ENCODE measurements around the gene FBXW8.

The FBXW8 gene

DNA sequence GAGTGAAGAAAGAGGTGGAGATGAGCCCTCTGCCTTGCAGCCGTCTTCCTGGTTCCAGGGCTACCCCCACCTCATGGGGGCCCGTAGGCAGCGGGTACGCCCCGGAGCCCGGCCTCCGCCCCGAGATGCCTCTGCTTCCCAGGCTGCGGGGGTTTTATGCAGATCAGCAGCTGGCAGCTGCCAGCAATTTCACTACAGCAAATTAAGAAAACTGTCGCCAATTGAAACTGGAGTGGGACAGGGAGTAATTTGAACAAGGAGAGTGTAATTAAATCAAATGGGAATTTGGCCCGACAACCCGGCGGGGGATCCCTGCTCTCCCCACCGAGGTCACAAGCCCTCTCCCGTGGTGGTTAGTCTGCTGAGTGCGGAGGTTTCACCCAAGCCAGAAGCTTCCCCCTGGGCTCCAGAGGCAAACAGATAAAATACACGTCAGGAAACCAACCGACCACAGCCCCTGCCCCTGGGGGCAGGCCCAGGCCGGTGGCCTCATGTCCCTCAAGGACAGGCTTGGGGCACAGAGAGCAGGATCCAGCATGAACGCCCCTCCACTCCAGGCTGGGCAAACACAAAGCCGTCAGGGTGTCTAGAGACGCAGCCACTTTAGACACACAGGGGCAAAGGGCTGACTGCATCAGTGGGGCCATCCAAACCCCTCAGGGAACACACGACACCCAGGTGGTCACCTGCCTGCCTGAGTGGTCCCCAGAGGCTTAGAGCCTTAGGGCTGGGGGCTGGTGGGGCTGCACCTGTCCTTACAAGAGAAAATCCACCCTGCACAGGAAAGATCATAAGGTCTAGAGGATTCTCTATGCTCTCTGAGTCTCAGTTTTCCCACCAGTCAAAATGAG, 134.6 kb downstream of the FBXW8 start:
- H3K4me3 ChIP-seq (ENCODE audit: low read length), result no peak overlapping the region
- no peaks in the 10 kb centered on the region for H3K27me3 ChIP-seq (ENCODE audit: control insufficient read depth, insufficient read depth, low read length)
- no peak overlapping the region for H3K9ac ChIP-seq (ENCODE audit: low read length)
- no peaks in the 10 kb centered on the region for H3K36me3 ChIP-seq (ENCODE audit: control insufficient read depth, insufficient read depth, low read length)
- no peaks in the 10 kb centered on the region for H3K9me3 ChIP-seq (ENCODE audit: control insufficient read depth, low read length)
- peaks cover 36% of the 10 kb centered on the region for H3K4me1 ChIP-seq (ENCODE audit: control insufficient read depth, insufficient read depth, low read length)

DNA sequence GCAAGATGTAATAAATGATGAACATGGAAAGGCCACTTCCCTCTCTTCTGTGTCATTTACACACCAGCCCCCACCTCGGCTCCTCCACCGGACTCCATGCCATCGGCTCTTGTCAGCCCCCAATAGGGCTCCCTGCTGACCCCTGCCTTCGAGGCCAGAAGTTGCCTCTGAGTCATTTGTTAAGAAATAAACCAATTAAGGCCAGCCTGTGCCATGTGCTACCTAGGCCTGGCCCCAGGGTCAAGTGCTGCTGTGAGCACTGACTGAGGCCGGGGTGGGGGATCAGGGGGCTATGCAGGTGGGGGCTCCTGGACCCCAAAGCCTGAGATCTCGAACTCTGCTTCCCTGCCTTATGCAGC, 135.2 kb downstream of the FBXW8 start:
- Histone ChIP-seq H3K4me1 (ENCODE audit: control insufficient read depth, insufficient read depth, low read length) (peaks cover 32% of the 10 kb centered on the region), H3K9ac (ENCODE audit: low read length) (no peak overlapping the region), H3K27me3 (ENCODE audit: control insufficient read depth, insufficient read depth, low read length) (no peaks in the 10 kb centered on the region)

DNA sequence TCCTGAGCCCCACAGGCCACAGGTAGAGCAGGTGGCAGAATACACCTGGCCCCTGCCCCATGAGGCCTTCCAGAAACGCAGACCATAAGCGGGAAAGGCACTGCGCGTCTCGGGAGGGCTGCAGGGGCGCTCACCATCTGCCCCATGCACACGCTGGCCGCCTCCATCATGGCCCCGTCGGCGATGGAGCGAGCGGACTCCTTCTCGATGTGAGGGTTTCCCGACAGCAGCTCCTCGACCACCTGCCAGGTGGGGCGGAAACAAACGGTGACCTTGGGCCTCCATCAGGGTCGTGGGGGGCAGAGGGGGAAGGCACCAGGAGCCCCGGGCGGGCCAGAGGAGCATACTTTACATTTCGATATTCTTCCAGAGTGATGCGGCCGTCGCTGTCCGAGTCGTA, 135.7 kb downstream of the FBXW8 start:
- Histone ChIP-seq H3K4me3 (ENCODE audit: low read length) (no peak overlapping the region), H3K9me3 (ENCODE audit: control insufficient read depth, low read length) (no peaks in the 10 kb centered on the region), H3K27me3 (ENCODE audit: control insufficient read depth, insufficient read depth, low read length) (no peaks in the 10 kb centered on the region), H3K36me3 (ENCODE audit: control insufficient read depth, insufficient read depth, low read length) (no peaks in the 10 kb centered on the region), H3K4me1 (ENCODE audit: control insufficient read depth, insufficient read depth, low read length) (peaks cover 27% of the 10 kb centered on the region), H3K9ac (ENCODE audit: low read length) (no peak overlapping the region)

More for the DNA sequence above, 135.2 kb downstream of the FBXW8 start:
- Histone ChIP-seq H3K36me3 (ENCODE audit: control insufficient read depth, insufficient read depth, low read length) (no peaks in the 10 kb centered on the region), H3K4me3 (ENCODE audit: low read length) (no peak overlapping the region), H3K9me3 (ENCODE audit: control insufficient read depth, low read length) (no peaks in the 10 kb centered on the region)

DNA sequence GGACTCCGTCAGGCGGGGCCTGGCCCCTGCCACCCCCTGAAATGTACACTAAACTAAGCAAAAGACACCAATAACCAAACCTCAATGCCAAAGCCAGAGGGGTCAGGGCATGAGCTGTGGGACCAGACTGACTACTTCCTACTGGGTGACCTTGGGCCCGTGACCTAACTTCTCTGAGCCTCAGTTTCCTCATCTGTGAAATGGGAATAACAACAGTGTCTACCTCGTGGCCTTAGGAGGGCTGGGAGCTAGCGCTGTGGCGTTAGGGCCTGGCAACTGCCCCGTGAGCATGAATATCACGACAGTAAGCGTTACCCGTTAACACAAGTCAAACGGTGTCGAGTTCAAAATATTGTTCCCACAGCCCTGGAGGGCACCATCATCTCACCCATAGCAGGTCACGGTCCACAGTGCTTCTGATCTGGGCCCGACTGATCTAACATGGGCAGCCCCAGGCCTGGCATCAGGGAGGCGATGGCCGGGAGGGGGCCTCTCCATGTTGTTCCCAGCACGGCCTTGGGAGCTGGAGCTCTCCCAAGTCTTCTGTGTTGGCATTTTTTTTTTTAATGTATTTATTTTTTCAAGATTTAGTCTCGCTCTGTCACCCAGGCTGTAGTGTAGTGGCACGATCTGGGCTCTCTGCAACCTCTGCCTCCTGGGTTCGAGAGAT, 136.2 kb downstream of the FBXW8 start:
- Histone ChIP-seq H3K9me3 (ENCODE audit: control insufficient read depth, low read length) (no peaks in the 10 kb centered on the region), H3K9ac (ENCODE audit: low read length) (no peak overlapping the region), H3K27me3 (ENCODE audit: control insufficient read depth, insufficient read depth, low read length) (no peaks in the 10 kb centered on the region), H3K4me3 (ENCODE audit: low read length) (no peak overlapping the region), H3K4me1 (ENCODE audit: control insufficient read depth, insufficient read depth, low read length) (peaks cover 22% of the 10 kb centered on the region), H3K36me3 (ENCODE audit: control insufficient read depth, insufficient read depth, low read length) (no peaks in the 10 kb centered on the region)

DNA sequence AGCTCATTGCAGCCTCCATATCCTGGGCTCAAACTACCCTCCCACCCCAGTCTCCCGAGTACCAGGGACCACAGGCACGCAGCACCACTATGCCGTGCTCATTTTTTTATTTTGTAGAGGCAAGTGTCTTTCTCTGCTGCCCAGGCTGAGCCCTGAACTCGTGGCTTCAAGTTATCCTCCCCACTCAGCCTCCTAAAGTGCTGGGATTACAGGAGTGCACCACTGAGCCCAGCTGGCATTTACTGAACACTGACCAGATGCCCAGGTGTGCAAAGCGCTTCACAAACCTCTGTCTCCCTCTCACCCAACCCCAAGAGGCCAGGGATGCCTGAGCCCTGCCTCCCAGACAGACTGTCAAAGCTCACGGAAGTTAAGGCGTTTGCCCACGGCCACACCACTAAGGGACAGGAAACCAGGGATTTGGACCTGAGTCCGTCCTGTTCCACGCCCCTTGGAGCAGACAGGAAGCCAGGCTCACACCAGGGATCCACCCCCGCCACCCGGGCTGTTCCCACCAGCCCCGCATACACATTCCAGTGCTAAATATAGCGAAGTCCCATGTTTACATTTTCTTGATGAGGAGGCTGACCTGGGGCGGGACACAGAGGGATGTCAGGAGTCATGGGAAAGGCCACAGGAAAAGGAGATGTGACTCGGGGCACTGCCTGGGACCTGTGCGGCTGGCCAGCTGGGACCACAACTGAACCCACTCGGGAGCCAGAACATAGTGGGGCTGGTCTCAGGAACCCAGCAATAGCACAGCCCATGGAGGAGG, 137.2 kb downstream of the FBXW8 start:
- Histone ChIP-seq H3K9me3 (ENCODE audit: control insufficient read depth, low read length) (no peaks in the 10 kb centered on the region), H3K4me1 (ENCODE audit: control insufficient read depth, insufficient read depth, low read length) (peaks cover 12% of the 10 kb centered on the region), H3K27me3 (ENCODE audit: control insufficient read depth, insufficient read depth, low read length) (no peaks in the 10 kb centered on the region), H3K9ac (ENCODE audit: low read length) (no peak overlapping the region), H3K4me3 (ENCODE audit: low read length) (no peak overlapping the region), H3K36me3 (ENCODE audit: control insufficient read depth, insufficient read depth, low read length) (no peaks in the 10 kb centered on the region)

DNA sequence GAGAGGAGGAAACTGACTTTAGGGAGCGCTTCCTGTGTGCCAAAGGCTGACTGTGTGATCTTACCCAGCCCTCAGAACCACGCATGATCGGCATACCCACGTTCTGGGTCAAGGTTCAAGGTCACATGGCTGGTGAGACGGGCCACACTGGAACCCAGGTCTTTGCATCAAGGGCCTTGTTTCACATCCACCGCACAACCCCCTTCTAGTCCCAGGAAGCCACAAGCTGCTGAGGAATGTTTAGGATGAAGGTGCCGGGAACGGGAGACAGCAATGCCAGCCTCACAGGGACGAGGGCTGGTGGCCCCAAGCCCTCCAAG, 137.8 kb downstream of the FBXW8 start:
- H3K36me3 ChIP-seq (ENCODE audit: control insufficient read depth, insufficient read depth, low read length), result no peaks in the 10 kb centered on the region
- no peaks in the 10 kb centered on the region for H3K27me3 ChIP-seq (ENCODE audit: control insufficient read depth, insufficient read depth, low read length)
- H3K4me1 ChIP-seq (ENCODE audit: control insufficient read depth, insufficient read depth, low read length), result peaks cover 6% of the 10 kb centered on the region
- no peak overlapping the region for H3K4me3 ChIP-seq (ENCODE audit: low read length)
- no peaks in the 10 kb centered on the region for H3K9me3 ChIP-seq (ENCODE audit: control insufficient read depth, low read length)
- H3K9ac ChIP-seq (ENCODE audit: low read length), result no peak overlapping the region

DNA sequence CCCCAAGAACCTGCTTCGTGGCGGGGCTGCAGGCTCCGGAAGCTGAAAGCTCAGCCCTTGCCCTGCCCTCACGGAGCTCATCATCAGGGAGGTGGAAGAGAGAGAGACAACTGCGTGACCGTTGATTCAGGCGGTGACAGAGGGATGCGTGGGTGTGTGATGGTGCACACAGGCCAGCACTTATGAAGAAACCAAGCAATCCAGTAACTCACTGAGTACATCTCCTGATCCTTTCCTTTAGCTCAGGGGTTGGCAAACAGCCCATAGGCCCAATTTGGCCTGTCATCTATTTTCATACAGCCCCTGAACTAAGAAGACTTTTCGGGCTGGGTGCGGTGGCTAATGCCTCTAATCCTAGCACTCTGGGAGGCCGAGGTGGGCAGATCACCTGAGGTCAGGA, 138.5 kb downstream of the FBXW8 start:
- no peak overlapping the region for H3K9ac ChIP-seq (ENCODE audit: low read length)
- H3K4me3 ChIP-seq (ENCODE audit: low read length), result no peak overlapping the region
- peaks cover 4% of the 10 kb centered on the region for H3K4me1 ChIP-seq (ENCODE audit: control insufficient read depth, insufficient read depth, low read length)
- no peaks in the 10 kb centered on the region for H3K9me3 ChIP-seq (ENCODE audit: control insufficient read depth, low read length)
- no peaks in the 10 kb centered on the region for H3K36me3 ChIP-seq (ENCODE audit: control insufficient read depth, insufficient read depth, low read length)
- no peaks in the 10 kb centered on the region for H3K27me3 ChIP-seq (ENCODE audit: control insufficient read depth, insufficient read depth, low read length)

DNA sequence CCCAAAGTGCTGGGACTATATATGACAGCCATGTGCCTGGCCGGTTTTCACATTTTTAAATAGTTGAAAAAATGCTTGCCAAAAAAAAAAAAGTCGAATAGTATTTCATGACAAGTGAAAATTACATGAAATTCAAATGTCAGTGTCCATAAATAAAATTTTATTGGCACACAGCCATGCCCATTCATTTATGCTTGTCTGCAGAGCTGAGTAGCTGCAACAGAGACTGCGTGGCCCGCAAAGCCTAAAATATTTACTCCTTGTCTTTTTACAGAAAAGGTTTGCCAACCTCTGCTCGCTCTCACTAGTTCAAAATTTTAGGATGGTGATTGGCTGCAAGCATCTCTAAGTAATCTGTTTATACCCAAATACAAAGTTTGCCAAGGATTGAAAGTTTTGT, 139.3 kb downstream of the FBXW8 start:
- Histone ChIP-seq H3K36me3 (ENCODE audit: control insufficient read depth, insufficient read depth, low read length) (no peaks in the 10 kb centered on the region), H3K27me3 (ENCODE audit: control insufficient read depth, insufficient read depth, low read length) (no peaks in the 10 kb centered on the region), H3K4me1 (ENCODE audit: control insufficient read depth, insufficient read depth, low read length) (peaks cover 4% of the 10 kb centered on the region), H3K4me3 (ENCODE audit: low read length) (no peak overlapping the region), H3K9ac (ENCODE audit: low read length) (no peak overlapping the region), H3K9me3 (ENCODE audit: control insufficient read depth, low read length) (no peaks in the 10 kb centered on the region)

DNA sequence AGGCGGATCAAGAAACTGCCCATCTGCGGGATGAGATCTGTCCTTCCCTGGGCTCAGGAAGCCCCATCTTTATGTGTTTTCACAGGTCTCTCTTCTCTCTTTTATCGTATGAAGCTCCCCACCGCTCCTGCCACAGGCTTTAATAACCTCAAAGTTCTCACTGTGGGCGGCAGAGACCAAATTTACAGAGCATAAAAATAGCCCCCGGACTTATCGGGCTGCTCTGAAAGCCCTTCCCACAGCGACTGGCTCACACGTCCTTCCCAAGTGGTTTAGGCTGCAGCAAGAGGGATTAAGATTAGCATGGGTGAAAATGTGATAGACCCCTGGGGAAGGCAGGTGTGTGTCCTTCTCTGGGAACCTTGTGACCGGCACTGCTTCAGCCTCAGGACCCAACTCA, 140.6 kb downstream of the FBXW8 start:
- Histone ChIP-seq H3K27me3 (ENCODE audit: control insufficient read depth, insufficient read depth, low read length) (no peaks in the 10 kb centered on the region), H3K9ac (ENCODE audit: low read length) (no peak overlapping the region), H3K36me3 (ENCODE audit: control insufficient read depth, insufficient read depth, low read length) (no peaks in the 10 kb centered on the region), H3K4me1 (ENCODE audit: control insufficient read depth, insufficient read depth, low read length) (peaks cover 4% of the 10 kb centered on the region), H3K9me3 (ENCODE audit: control insufficient read depth, low read length) (no peaks in the 10 kb centered on the region), H3K4me3 (ENCODE audit: low read length) (no peak overlapping the region)

DNA sequence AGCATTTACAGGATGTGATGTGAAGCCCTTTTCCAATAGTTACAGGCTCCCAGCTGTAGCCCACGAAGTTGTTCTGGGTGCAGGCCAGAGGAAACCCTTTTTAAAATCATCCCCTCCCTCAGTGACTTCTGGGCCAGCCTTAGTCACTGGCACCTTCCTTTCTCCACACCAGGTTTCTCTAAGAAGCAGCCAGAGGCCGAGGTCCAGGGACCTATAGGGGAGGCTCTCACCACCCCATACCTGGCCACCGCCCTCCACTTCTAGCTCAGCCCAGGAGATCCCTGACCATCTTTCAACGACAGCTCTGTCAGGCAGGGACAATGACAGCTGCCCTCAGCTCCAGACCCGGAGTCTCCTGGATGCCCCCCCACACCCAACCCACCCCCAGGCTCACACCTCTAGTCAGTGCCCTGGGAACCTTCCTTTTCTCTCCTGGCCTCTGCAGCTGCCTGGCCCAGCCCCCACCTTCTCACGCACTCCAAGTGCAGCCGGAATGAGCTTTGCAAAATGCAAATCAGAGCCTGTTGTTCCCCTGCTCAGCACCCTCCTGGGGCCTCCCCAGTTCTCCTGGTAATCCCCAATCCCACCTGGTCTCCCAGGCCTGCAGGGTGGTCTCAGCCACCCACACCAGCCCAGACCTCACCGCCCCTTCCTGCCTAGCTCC, 141.8 kb downstream of the FBXW8 start:
- Histone ChIP-seq H3K4me1 (ENCODE audit: control insufficient read depth, insufficient read depth, low read length) (peaks cover 4% of the 10 kb centered on the region), H3K36me3 (ENCODE audit: control insufficient read depth, insufficient read depth, low read length) (no peaks in the 10 kb centered on the region), H3K27me3 (ENCODE audit: control insufficient read depth, insufficient read depth, low read length) (no peaks in the 10 kb centered on the region), H3K9me3 (ENCODE audit: control insufficient read depth, low read length) (no peaks in the 10 kb centered on the region), H3K4me3 (ENCODE audit: low read length) (no peak overlapping the region), H3K9ac (ENCODE audit: low read length) (no peak overlapping the region)

DNA sequence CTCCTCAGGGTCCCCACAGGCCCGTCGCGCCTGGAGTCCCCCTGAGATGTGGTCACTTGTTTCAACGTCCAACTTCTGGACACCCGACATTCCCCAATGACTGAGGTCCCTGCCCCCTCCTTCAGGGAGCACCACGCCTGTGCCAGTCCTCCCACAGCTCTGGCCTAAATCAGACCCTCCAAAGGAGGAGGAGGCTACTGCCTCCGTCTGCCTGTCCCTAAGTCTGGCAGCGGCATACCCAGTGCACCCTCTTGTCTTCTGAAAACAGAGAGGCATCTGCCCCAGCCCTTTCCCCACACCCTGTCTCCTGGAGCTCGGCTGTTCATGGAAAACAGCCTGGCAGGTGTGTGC, 142.3 kb downstream of the FBXW8 start:
- Histone ChIP-seq H3K4me3 (ENCODE audit: low read length) (no peak overlapping the region), H3K27me3 (ENCODE audit: control insufficient read depth, insufficient read depth, low read length) (no peaks in the 10 kb centered on the region)

More for the DNA sequence above, 142.3 kb downstream of the FBXW8 start:
- Histone ChIP-seq H3K9ac (ENCODE audit: low read length) (no peak overlapping the region), H3K9me3 (ENCODE audit: control insufficient read depth, low read length) (no peaks in the 10 kb centered on the region), H3K4me1 (ENCODE audit: control insufficient read depth, insufficient read depth, low read length) (peaks cover 4% of the 10 kb centered on the region), H3K36me3 (ENCODE audit: control insufficient read depth, insufficient read depth, low read length) (no peaks in the 10 kb centered on the region)
